ENCODE measurements around the gene GHRL.

DNA sequence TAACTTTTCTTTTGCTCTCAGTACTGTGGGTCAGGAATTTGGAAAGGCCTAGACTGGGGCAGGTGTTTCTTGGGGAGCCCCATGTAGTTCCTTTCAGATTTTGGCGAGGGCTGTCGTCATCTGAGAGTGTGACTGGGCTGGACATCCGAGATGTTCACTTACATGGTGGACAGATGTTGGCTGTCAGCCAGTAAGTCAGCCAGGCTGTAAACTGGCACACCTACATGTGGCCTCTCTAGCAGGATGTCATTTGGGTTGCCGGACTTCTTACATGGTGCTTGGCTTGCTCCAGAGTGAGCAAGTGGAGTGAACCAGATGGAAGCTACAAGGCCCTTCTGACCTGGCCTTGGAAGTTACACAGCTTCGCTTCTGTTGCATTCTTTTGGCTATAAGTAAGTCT is 23.8 kb downstream of the GHRL start:
- TF ChIP-seq CTCF (conservative IDR thresholded peaks at IDR 0.05; ENCODE audit: low read depth, low read length) (no peak), POLR2A (IDR thresholded peaks at IDR 0.05; ENCODE audit: low read depth, low read length) (no peak), RAD21 (IDR thresholded peaks at IDR 0.05; ENCODE audit: low read length) (no peak)

Data from IMR-90 (cell line).